HG03378 (cell line): Measurements from ENCODE around the gene EHF.
"Not testable (repeated sequence)": the region's sequence is repeated elsewhere in the genome, so short reads cannot be mapped to it uniquely, and the experiment has no call there.

ENCODE experiments used
- ATAC-seq: cut with Tn5 transposase; IDR thresholded peaks from one replicate; pipeline ENCODE4 v1.9.1; 2021; ENCODE audit warnings: mild to moderate bottlenecking, moderate library complexity; ENCODE audit not compliant: unreplicated experiment

Gene EHF

GRCh38 chr11:34620820-34621792 lies at the start of gene EHF:
Gene EHF (plus strand): TSS chr11:34621093. CDS start chr11:34642631, 21,538 bp downstream.
- no peak for ATAC-seq

- ATAC-seq, result no peak
Measured at GRCh38 chr11:34573537-34573936, 47.4 kb upstream of the EHF start.

- no peak for ATAC-seq
Measured at GRCh38 chr11:34575261-34575660, 45.6 kb upstream of the EHF start.

GRCh38 chr11:34575671-34576070 lies 45.2 kb upstream of the EHF start:
- no peak for ATAC-seq

GRCh38 chr11:34576331-34576730 lies 44.6 kb upstream of the EHF start:
- ATAC-seq, result no peak

- ATAC-seq, result no peak
Measured at GRCh38 chr11:34583818-34584217, 37.1 kb upstream of the EHF start.

- ATAC-seq, result no peak
Measured at GRCh38 chr11:34585304-34585734, 35.6 kb upstream of the EHF start.

- ATAC-seq, result peak; percentile 90
Measured at GRCh38 chr11:34585735-34586487, 35.0 kb upstream of the EHF start.

GRCh38 chr11:34586488-34587281 lies 34.2 kb upstream of the EHF start:
- no peak for ATAC-seq

GRCh38 chr11:34587282-34587677 lies 33.6 kb upstream of the EHF start:
- no peak for ATAC-seq

GRCh38 chr11:34588023-34588422 lies 32.9 kb upstream of the EHF start:
- no peak for ATAC-seq

GRCh38 chr11:34588701-34589100 lies 32.2 kb upstream of the EHF start:
- no peak for ATAC-seq

- ATAC-seq, result not testable (repeated sequence)
Measured at GRCh38 chr11:34589177-34589576, 31.7 kb upstream of the EHF start.

GRCh38 chr11:34593085-34593484 lies 27.8 kb upstream of the EHF start:
- ATAC-seq, result no peak

GRCh38 chr11:34594603-34595002 lies 26.3 kb upstream of the EHF start:
- ATAC-seq, result no peak

GRCh38 chr11:34595391-34595790 lies 25.5 kb upstream of the EHF start:
- ATAC-seq, result no peak

GRCh38 chr11:34595960-34596644 lies 24.8 kb upstream of the EHF start:
- ATAC-seq, result no peak

GRCh38 chr11:34599406-34599945 lies 21.4 kb upstream of the EHF start:
- ATAC-seq, result no peak

- no peak for ATAC-seq
Measured at GRCh38 chr11:34600339-34601084, 20.4 kb upstream of the EHF start.

- no peak for ATAC-seq
Measured at GRCh38 chr11:34601085-34601444, 19.8 kb upstream of the EHF start.
